ENCODE measurements around the gene GABRA4.

GABRA4 gene

GRCh38 chr4:46993075-46994006 lies at the start of gene GABRA4:
TSS of gene GABRA4 (minus strand) at chr4:46993581. CDS start at chr4:46993424, 157 bp downstream.
- no peak for DNase-seq (ENCODE audit: low read depth in 2 of 3, low spot score in 1 of 3)

DNA sequence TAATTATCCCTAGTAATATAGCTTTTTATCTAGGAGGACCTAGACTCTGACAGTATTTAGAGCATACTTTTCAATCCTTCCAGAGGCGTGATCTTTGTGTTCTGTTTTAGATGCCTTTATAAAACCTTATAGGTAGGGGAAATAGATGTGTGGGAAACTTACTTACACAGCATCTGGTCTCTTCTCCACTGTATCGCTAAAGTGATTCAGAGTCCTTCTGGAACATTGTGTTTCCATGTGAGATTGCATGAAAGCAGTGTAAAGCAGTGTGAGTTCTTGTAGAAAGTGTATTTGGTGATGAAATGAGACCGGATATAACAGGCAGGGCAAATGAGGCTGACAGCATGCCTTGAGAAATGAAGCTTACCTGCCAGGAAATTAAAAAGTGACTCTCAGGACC lies 47.4 kb upstream of the GABRA4 start:
- no peak for DNase-seq (ENCODE audit: low read depth in 2 of 3, low spot score in 1 of 3)

GRCh38 chr4:47038263-47038662 lies 44.9 kb upstream of the GABRA4 start:
- DNase-seq (ENCODE audit: low read depth in 2 of 3, low spot score in 1 of 3) = no peak

GRCh38 chr4:47032405-47033106 lies 39.2 kb upstream of the GABRA4 start:
- peak; percentile 8 to 25 (median 11) for DNase-seq (ENCODE audit: low read depth in 2 of 3, low spot score in 1 of 3)

DNA sequence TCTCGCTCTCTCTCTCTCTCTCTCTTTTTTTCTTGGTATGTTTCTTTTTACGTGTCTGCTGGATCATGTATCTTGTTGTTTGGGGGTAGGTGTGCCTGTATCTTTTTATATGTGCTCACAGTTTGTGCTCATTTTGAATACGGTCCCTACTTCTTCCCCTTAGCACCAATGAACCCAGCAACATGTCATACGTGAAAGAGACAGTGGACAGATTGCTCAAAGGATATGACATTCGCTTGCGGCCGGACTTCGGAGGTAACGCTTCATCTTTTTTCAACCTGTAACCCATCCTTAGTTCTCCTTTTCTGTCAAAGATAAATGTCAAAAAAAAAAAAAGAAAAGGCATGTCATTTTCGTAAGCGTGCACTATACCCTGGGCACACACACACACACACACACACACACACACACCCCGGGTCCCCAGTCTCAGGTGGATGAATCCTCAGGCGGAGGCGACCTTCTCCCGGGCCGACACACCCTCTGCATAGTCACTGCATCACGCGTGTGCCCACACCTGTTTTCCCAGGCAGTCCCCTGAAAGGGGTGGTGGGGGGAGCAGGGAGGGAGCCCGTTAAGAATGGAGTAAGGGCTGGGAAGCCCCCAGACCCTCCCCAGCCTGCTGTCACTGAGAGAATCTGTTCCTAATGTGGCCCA lies 38.5 kb upstream of the GABRA4 start:
- no peak for DNase-seq (ENCODE audit: low read depth in 2 of 3, low spot score in 1 of 3)

DNA sequence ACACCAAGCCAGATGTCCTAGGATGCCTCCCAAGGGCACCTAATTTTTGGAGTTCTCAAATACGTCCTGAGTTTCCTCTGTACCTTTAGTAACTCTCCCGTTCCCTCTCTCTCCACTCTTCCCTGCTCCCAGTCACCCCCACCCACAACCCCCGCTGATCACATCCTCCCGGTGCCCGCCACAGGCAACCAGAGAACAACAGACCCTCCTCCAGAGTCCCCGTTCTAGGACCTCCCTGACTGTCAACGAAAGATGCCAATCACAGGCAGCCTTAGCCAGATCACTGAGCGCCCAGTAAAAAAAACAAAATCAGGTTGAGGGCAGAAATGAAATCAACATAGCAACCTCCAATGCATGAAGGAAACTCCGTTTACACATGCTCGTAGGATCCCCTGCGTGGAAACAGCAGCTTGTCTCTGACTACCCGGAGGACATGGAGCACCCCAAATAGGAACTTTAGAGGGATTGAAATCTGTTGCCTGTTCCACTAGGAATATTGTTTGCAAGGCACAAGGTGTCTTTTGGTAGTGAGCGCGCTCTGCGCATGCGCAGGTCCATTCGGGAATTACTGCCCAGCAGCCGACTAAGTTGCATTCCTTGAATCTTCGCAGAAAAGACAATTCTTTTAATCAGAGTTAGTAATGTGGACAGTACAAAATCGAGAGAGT lies 37.8 kb upstream of the GABRA4 start, which contains the start of gene GABRB1:
Gene GABRB1 (plus strand): TSS at position 557 of the 668 bp plus-strand sequence.
- DNase-seq (ENCODE audit: low read depth in 2 of 3, low spot score in 1 of 3) = peak in 1 of 3 donors; percentile 3

- no peak for DNase-seq (ENCODE audit: low read depth in 2 of 3, low spot score in 1 of 3)
Observed at GRCh38 chr4:47017494-47017893, 24.1 kb upstream of the GABRA4 start.

- DNase-seq (ENCODE audit: low read depth in 2 of 3, low spot score in 1 of 3) = no peak
Observed at GRCh38 chr4:47017081-47017480, 23.7 kb upstream of the GABRA4 start.

GRCh38 chr4:47013373-47013772 lies 20.0 kb upstream of the GABRA4 start:
- no peak for DNase-seq (ENCODE audit: low read depth in 2 of 3, low spot score in 1 of 3)

DNA sequence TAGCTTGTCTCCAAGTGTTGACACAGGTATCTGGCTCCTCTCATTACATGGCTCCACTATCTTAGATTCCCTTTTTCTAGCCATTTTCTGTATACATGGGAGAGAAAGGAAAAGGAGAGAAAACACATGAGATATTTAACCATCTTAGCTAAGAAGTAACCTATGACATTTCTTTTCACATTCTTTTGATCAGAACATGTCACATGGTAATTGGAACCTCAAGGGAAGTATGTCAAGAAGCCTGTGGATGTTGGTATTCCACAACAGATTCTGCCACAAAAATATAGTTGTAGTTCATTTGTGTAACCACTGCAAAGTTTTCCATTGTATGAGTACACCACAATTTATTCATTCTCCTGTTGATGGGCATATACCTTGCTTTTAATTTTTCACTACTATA lies 19.3 kb upstream of the GABRA4 start:
- DNase-seq (ENCODE audit: low read depth in 2 of 3, low spot score in 1 of 3) = no peak

DNA sequence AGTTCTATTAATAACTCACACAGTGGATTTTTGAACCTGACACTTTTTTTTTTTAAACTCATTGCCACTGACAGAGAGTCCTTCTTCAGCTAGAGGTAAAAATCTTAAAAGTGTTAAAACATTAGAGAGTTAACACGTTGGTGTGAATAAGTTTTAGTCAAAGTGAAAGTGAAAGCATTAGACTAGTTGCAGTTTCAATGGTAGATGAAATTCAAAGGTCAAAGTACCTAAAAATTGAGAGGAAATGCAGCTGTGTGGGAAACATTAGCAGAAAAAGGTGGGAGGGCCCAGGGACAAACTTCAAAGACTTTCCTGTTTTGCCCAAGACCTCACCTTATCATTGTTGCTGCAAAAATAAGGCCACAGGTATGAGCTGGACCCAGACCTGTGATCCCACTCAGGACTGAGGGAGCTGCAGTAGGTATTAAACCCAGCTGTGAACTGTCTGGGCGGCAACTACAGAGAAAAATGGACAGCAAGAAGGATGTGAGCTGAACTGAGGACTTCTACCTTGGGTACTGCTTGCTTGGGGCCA lies 17.6 kb upstream of the GABRA4 start:
- DNase-seq (ENCODE audit: low read depth in 2 of 3, low spot score in 1 of 3) = no peak

DNA sequence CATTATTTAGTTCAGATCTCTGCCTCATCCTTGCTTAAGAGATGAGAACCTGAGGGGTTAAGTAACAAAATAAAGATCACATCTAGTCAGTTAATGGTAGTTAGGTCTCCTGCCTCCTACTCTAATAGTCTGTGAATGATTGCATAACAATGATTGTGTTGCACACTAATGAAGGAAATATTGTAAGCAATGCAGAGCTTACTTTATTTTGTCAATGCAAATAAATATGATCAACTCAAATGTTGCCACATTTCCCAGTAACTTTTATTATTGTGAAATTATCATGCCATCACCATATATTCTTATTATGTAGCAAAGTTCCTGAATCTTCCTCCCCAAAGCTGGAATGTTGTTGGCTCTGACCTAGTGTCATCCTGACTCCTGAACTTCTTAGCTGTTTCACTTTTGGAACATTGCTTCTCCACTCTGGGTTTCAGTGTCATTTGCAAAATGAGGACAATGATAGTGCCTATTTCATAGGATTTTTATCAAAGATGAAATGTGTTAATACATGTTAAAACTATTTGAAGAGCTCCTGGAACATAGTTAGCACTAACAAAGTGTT lies 17.0 kb upstream of the GABRA4 start:
- no peak for DNase-seq (ENCODE audit: low read depth in 2 of 3, low spot score in 1 of 3)

DNA sequence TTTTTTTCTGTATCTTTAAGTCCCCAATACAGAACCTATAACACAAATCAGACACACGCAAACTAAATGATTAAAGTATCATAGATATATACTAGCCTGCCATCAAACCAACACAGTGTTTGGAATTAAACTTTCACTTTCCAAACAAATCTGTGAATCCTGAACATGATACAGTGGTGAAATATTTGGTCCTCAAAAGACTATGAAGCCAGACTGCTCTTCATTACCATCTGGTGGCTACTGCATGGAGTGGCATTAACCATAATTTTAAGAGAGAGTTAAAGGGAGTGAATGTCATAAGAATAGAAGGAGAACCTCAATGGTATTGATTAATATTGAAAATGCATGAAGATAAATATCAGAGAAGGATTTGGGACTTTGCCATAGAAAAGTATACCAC lies 9.2 kb upstream of the GABRA4 start:
- DNase-seq (ENCODE audit: low read depth in 2 of 3, low spot score in 1 of 3) = no peak

GRCh38 chr4:47000406-47000805 lies 7.0 kb upstream of the GABRA4 start:
- no peak for DNase-seq (ENCODE audit: low read depth in 2 of 3, low spot score in 1 of 3)

GRCh38 chr4:46999566-46999965 lies 6.2 kb upstream of the GABRA4 start:
- no peak for DNase-seq (ENCODE audit: low read depth in 2 of 3, low spot score in 1 of 3)

- no peak for DNase-seq (ENCODE audit: low read depth in 2 of 3, low spot score in 1 of 3)
Observed at GRCh38 chr4:46994007-46994405, 625 bp upstream of the GABRA4 start.

- DNase-seq (ENCODE audit: low read depth in 2 of 3, low spot score in 1 of 3) = no peak
Observed at GRCh38 chr4:46992338-46992737, 1.0 kb downstream of the GABRA4 start.

GRCh38 chr4:46986922-46987638 lies 6.3 kb downstream of the GABRA4 start:
- no peak for DNase-seq (ENCODE audit: low read depth in 2 of 3, low spot score in 1 of 3)

GRCh38 chr4:46984781-46985180 lies 8.6 kb downstream of the GABRA4 start:
- no peak for DNase-seq (ENCODE audit: low read depth in 2 of 3, low spot score in 1 of 3)

- DNase-seq (ENCODE audit: low read depth in 2 of 3, low spot score in 1 of 3) = no peak
Observed at GRCh38 chr4:46980851-46981250, 12.5 kb downstream of the GABRA4 start.

All from stimulated activated CD4-positive, alpha-beta T cell treated with anti-CD3 and anti-CD28 coated beads, Interleukin-12 subunit alpha, Interleukin-12 subunit beta, amount 100 ng/mL, for 48 hours (primary cell).